ENCODE measurements around the gene RSPH10B2.
"Not testable (repeated sequence)": the region's sequence is repeated elsewhere in the genome, so short reads cannot be mapped to it uniquely, and the experiment has no call there.

The RSPH10B2 gene

DNA sequence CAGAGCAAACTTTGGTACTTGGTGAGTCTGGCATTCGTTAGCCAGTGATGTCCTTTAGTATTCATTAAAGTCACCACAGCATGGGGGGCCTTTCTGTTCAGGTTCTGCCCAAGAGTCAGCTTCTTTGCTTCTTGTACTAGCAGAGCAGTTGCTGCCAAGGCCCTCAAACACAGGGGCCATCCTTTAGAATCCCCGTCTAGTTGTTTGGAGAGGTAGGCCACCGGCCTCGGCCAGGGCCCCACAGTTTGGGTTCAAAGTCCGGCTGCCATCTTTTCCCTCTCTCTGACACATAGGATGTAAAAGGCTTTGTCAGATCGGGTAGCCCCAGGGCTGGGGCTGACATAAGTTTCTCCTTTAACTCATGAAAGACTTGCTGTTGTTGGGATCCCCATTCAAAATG, 89.8 kb downstream of the RSPH10B2 start:
- not testable (repeated sequence) for DNase-seq

DNA sequence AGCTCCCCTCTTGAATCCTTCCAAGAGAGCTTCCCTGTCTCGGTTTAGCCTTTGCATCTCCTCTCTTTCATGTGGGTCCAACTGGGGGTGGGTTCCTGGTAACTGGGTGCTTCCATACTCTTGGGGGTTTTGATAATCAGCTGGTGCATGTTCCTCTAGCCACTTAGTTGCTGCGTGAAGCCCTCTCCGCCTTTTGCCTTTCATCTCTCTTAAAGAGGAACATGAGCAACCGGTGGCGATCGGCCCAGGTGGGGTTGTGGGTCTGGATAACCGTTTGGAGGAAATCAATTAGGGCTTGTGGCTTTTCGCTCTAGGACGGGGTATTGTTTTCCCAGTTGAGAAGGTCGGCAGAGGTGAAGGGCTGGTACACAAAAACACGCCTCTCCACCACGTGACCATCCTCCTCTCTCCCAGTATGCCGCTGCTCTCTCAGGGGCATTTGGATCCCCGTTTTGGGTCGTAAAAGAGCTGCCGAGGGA, 92.1 kb downstream of the RSPH10B2 start:
- DNase-seq = not testable (repeated sequence)

DNA sequence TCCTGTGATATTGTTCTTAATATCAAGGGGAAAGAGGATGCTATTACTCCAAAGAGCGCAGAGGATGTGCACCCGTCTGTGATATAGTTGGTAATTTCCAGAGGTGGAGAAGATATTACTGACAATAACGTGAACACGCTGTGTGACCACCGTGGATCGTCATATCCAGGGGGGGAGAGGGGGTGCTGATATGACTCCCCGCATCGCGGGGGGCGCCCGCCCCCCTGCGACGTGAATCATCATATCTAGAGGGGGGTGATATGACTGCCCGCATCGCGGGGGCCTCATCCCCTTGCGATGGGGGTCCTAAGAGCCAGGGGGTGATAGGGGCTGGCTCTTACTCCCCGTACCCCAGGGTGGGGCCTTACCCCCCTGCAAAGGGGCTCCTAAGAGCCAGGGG, 93.8 kb downstream of the RSPH10B2 start:
- DNase-seq = not testable (repeated sequence)

All from COR-L47 (cell line).